GM04503 (cell line): ENCODE measurements around the gene DIP2A.
"Not testable (repeated sequence)": the region's sequence is repeated elsewhere in the genome, so short reads cannot be mapped to it uniquely, and the experiment has no call there.

Source experiments
- DNase-seq: peaks from one replicate; pipeline ENCODE4 v3.0.0-alpha.2; 2012; ENCODE audit warnings: low read depth

DIP2A gene

DNA sequence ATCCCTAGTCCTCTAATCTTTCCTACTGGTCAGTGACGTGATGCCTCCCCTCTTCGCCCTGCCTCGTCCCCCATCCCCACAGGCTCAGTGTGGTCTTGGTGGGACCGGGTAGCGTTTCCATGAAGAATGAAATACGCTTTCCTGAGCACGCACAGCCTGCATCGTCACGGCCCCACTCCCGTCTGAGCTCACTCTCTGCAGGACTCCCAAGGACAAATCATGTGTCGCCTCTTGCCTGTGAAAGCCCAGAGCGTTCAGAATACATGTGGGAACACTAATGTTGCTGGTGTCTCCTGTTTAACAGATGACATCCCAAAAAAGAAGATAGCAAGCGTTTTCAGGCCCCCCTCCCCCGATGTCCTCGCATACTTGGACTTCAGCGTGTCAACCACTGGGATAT lies 97.0 kb downstream of the DIP2A start:
- DNase-seq, result no peak

DNA sequence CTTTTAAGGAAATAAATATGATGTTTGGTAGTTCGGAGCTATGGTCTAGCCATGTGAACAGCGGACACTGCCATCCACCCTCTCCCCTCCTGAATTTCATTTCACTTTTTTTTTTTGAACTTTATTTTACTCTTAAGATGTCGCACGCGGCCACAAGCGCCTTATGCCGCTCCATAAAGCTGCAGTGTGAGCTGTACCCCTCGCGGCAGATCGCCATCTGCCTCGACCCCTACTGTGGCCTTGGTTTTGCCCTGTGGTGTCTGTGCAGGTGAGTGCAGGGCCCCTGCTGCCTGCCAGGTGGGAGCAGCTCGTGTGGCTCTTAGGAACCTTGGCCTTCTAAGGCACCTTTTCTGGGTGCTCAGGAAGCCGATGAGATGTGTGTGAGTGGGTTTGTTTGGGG lies 98.1 kb downstream of the DIP2A start:
- no peak for DNase-seq

DNA sequence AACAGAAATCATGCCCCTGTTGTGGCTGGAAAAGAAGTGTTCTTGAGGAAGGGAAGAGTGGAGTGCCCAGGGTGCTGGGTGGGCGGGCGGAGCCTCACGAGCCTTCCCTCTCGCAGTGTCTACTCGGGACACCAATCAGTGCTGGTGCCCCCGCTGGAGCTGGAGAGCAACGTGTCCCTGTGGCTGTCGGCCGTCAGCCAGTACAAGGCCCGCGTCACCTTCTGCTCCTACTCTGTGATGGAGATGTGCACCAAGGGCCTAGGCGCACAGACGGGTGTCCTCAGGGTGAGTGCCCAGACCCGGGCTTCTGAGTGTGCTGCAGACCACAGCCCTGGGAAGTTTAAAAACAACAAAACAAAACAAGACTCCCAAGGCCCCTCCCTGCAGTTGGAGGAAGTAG lies 98.8 kb downstream of the DIP2A start:
- no peak for DNase-seq

DNA sequence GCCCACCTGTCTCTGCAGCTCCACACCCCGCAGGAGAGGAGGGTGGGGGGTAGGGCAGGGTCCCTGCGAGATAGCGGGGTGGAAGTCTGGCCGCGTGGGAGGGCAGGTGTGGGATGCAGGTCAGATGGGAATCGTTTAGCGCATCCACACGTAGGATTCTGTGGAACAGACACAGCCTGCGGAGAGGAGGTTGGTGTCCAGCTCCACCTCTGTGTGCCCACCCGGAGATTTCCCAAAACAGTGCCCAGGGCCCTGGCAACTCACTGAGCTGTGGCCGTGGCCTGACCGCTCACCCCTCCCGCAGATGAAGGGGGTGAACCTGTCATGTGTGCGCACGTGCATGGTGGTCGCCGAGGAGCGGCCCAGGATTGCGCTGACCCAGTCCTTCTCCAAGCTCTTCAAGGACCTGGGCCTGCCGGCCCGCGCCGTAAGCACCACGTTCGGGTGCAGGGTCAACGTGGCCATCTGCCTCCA lies 99.3 kb downstream of the DIP2A start:
- DNase-seq, result no peak

DNA sequence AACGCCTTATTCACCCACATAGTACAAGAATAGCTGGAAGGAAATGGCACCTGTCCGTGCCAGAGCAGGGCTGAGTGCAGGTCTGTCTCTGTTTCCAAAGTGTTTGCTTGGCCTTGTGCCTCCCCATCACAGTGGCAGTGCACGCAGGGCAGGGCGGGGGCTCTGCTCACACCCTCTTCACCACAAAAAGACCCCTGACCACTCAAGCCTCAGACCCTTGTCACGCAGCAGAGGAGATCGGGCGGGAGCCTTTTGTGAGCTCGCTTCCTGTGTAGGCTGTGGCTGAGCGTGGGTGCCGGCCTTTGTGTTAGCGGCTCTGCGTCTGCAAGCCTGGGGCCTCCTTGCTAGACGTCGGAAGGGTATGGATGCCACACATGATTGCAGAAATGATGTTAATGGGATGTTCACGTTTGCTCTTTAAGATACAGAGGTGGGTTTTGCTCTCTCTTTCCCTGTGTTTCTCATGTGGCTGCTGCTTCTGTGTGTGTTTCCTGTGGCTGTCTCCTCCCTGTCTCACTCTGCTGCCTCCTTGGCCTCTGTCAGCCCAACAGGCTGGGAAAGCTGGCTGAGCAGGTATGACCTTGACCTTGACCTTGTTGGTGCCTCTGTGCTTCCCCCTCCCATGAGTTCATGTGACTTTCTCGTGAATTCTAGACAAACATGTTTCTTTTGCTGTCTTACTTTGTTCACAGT lies 100.7 kb downstream of the DIP2A start:
- no peak for DNase-seq

DNA sequence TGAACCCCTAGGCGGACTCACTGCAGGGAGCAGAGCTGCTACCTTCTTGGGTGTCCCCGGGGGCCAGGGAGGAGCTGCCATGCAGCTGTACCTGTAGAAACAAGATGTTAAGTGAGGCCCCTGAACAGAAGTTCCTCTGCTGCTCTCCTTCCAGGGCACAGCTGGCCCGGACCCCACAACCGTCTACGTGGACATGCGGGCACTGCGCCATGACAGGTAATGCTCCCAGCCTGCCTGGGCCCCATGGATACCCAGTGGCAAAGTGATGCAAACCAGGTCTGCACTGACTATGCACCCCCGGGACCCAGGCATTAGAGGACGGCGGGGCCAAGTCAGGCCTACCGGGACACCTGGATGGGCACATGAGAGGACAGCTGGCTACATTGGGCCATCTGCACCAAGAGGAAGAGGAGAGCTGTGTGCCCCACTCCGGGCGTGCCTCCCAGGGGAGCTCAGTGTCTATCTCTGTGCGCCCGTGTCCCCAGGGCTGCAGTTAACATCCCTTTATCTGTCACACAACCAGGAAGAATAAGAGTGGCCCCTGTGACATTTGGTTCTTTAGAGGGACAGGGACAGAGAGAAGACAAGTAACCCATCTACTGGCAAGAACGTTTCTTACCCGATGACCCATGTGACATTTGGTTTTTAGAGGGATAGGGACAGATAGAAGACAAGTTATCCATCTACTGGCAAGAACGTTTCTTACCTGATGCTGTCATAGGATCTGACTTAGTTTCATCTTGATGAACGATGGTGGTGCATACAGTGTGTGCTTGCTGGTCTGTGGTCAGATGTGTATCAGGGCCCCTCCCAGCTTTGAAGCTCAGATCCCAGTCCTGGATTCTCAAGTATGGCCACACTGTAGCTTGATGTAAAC lies 102.1 kb downstream of the DIP2A start:
- DNase-seq, result no peak

DNA sequence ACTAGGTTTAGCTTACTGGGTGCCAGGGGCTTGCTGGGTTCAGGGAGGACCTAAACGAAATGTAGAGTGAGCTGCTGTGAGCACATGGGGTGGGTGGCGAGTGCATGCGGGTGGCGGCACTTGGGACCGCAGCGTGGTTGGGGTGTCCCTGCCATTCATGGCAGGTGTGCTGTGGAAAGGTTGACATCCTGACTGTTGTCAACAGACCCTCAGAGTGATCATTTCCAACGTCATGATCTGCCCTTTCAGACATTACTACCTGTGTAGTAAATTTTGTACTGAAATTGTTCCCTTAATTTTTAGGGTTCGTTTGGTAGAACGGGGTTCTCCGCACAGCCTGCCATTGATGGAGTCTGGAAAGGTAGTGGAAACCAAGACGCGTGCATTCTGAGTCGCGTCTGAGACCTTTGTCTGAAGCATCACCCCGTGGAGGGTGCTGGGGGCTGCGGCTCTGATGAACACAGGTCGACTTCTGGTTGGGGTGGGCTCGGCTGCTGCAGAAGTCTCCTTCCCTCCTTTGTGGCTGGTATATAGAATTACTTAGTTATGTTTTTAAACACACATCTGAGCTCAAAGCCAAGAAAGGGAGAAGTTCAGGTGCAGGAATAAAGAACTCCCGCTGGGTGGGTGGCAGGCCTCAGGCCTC lies 102.9 kb downstream of the DIP2A start:
- DNase-seq, result no peak

DNA sequence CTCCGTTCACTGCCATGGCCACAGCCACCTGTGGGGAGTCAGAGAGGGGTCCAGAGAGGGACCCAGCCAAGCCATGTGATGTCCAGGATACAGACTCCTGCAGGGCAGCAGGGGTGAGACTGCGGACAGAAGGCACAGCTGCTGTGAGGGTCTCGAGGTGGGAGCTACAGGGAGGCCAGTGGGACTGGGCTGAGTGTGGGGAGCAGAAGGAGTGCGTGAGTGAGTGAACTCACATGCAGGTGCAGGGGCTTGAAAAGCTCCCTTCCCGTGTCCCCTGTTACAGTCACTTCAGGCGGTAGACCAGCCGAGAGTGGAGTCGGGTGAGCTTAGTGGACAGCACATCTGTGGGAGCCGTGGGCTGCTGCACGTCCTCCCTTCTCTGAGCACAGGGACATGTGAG lies 103.8 kb downstream of the DIP2A start:
- DNase-seq, result no peak

DNA sequence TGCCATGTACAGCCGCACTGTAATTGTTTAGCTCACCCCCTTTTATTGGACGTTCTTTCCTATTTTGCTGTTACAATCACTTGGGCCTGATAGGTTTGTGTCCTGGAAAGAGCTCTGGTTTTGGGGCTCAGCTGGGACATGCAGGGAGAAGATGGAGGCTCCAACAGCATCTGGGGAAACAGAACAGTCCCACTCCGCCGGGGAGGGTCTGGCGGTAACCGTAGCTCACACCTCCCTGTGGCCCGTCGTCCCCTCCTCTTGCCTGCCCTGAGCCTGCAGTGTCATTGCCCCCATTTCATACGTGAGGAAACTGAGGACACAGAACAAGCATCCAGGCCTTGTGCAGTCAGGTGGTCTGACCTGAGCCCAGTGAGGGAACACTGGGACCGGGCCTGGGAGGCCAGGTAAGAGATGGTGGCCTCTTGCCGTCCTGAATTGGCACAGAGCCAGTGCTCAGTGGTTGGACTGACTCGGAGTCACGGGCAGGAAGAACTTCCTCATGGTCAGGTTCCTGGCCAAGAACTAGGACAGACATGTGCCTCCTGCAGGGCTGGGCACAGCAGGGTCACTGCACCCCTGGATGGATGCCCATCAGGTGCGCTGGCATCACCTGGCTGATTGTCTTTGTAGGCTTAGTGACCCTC lies 104.4 kb downstream of the DIP2A start:
- no peak for DNase-seq

DNA sequence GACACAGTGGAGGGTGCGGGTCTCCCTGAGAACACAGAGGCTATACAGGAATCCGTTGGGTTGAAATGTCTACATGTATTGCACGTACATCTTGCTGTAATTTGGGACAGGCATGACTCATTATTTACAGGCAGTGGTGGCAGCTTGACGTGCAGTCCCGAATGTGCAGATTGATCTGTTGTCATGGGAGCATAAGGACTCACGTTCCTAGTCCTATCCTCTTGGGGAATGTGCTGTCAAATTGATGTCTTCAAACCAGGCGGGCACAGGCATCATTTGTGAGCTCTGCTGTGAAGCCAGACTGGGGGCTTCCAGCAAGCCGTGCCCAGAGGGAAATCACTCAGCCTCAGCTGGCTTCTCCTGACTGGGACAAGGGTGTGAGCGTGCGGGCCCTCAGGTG lies 105.7 kb downstream of the DIP2A start:
- peak; percentile 3 for DNase-seq

DNA sequence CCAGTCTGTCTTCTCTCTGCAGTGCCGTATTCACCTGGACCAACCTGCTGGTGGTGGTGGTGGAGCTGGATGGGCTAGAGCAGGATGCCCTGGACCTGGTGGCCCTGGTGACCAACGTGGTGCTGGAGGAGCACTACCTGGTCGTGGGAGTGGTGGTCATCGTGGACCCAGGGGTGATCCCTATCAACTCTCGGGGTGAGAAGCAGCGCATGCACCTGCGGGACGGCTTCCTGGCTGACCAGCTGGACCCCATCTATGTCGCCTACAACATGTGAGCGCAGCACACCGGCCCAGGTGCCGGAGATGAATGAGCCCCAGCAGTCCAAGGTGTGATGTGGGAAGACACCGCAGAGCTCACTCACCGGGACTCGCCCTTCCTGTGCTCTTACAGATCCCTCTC lies 108.7 kb downstream of the DIP2A start:
- no peak for DNase-seq

DNA sequence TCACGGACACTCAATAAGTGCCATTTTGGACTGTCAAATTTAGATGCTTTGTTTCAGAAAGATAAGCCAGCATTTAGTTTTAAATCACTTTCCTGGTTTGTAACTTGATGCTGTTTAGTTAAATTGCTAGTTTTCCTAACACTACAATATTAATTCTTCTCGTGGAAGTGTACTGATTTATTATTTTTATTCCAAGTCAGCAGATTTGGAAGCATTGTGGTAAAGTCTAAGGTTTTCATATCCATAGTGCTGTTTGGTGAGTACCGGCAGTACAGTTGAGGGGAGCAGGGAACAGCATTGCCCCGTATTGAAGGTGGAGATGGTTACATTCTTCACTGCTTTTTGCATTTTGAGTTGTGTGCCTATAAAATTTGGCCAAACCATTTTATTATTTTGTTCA lies 109.9 kb downstream of the DIP2A start:
- DNase-seq, result no peak

DNA sequence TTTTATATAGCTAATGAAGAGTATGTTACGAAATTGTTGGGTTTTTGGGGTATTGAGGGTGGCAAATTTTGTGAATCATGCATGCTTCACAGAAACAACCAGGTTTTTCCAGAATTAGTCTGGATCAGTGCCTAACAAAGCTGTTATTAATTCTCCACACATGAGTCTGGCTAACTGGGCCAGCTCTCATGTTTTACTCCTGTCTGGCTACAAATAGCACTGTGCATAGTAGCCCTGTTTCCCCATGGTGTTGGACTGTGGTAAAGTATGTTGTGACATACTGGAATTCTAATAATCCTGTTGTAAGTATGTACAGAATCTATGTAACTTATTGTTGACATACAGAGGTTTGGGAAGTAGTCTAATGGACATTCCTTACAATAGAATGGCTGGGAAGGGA lies 110.4 kb downstream of the DIP2A start:
- peak; percentile 21 for DNase-seq

DNA sequence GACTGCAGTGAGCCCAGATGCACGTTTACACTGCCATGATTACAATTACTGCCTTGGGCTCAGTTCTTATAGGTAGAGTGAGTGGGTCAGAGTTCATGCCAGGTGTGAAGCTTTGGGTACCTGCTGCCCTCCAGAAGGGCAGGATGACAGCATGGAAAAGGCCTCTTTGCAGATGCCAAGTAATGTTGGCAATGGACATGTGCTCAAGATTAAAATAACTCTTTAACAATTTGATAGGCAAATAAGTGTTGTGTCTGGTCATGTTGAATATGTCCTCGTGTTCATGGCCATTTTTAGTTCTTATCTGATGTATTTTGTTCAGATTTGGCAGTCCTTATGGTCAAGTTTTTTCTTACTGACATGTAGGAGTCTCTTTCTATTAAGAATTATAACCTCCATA lies 111.4 kb downstream of the DIP2A start:
- DNase-seq, result no peak

DNA sequence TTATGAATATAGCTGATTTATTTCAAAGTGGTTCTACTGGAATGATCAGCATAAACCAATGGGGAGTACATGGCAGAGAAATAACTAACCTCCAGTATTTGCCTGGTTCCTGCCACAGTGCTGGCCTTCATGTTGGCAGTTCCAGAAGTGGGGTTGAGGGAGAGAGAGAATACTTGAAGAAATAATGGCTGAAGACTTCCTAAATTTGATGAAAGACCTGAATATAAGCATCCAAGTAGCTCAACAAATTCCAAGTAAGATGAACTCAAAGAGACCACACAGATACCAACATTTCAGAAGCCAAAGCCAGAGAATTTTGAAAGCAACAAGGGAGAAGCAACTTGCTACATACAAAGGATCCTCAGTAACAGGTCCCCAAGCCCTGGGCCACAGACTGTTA lies 111.9 kb downstream of the DIP2A start:
- no peak for DNase-seq

DNA sequence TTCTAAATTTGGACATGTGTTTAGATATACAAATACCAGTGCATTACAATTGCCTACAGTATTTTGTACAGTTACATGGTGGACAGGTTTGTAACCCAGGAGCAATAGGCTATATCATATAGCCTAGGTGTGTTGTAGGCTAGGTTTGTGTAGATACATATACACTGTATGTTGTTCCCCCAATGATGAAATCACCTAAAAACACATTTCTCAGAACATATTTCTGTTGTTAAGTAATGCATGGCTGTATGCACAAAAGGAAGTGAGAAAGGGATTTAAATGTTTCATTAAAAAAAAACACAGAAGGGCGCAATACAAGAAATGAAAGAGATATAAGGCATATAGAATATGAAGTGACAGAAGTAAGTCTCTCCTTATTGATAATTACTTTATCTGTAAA lies 114.2 kb downstream of the DIP2A start:
- no peak for DNase-seq

DNA sequence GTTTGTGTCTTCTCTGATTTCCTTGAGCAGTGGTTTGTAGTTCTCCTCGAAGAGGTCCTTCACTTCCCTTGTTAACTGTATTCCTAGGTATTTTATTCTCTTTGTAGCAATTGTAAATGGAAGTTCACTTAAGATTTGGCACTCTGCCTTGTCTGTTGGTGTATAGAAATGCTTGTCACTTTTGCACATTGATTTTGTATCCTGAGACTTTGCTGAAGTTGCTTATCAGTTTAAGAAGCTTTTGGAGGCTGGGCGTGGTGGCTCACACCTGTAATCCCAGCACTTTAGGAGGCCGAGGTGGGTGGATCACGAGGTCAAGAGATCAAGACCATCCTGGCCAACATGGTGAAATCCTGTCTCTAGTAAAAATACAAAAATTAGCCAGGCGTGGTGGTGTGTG lies 119.1 kb downstream of the DIP2A start:
- not testable (repeated sequence) for DNase-seq

DNA sequence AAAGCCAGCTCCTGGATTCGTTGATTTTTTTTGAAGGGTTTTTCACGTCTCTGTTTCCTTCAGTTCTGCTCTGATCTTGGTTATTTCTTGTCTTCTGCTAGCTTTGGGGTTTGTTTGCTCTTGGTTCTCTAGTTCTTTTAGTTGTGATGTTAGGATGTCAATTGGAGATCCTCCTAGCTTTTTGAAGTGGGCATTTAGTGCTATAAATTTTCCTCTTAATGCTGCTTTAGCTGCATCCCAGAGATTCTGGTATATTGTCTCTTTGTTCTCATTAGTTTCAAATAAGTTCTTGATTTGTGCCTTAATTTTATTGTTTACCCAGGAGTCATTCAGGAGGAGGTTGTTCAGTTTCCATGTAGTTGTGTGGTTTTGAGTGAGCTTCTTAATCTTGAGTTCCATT lies 120.7 kb downstream of the DIP2A start:
- DNase-seq, result not testable (repeated sequence)

DNA sequence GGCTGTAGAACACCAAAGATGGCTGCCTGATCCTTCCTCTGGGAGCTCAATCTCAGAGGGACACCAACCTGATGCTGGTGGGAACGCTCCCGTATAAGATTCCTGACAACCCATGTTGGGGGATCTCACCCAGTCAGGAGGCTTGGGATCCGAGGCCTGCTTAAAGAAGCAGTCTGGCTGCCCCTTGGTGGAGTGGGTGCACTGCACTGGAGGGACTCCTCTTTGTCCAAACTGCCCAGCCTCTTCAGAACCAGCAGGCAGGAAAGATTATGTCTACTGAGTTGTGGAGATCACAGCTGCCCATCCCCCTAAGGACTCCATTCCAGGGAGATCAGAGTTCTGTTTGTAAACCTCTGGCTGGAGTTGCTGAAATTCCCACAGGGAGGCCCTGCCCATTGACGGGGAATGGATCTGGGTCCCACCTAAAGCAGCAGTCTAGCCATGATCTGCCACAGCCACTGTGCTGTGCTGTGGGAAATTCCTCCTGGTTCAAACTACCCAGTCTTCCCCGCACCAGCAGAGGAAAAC lies 123.2 kb downstream of the DIP2A start:
- DNase-seq, result no peak

DNA sequence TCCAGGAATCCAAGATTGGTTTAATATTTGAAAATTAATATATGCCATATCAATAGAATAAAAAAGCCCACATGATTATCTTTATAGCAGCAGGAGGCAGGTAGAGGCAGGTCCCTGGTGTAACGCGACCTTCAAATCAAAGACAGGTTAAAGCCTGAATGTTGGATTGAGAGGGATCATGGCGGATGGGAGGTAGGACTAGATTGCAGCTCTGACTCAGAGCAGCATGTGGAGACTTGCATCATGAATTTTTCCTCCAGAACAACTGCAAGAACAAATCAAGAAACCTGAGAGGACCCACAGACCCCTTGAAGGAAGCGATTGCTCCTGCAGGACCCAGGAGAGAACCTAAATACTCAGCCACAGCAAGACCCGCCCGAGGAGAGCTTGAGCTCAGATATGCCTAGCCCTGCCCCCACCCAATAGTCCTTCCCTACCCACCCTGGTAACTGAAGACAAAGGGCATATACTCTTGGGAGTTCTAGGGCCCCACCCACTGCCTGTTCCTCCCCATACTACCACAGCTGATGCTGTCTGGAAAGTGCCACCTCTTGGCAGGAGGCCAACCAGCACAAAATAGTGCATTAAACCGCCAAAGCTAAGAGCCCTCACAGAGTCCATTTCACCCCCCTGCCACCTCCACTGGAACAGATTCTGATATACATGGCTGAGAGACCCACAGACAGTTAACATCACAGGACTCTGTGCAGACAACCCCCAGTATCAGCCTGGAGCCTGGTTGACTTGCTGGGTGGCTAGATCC lies 126.7 kb downstream of the DIP2A start:
- no peak for DNase-seq

DNA sequence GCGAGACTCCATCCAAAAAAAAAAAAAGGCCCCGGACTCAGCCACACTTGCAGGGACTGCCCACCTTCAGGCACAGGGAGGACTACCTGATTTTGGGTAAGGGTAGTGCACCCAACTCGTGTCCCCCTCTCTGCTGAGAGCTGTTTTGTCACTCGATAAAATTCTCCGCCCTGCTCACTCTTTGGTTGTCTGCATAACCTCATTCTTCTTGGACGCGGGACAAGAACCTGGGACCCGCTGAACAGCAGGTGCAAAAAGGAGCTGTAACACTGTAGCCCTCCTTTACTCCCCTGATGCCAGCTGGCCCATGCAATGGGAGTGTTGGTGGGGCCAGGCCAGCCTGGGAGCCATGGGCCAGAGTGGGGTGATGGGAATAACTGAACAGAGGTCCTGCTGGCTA lies 135.6 kb downstream of the DIP2A start:
- no peak for DNase-seq

DNA sequence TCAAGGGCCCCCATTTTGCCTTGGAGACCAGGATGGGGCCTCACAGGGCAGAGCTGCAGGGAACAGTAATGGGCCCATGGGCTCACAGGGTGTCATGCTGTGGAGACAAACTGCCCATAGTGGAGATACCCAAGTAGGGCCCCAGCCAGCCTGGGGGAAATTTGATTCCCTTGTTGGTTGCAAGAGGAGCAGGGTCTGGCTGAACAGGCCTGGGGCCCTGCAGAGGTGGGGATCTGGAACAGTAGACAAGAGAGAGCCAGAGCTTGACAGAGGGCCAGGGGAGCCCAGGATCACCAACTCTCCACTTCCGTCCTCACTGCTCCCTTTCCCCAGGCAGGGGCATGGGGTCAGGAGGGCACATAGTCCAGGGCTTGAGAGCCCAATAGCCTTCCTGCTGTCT lies 137.5 kb downstream of the DIP2A start:
- DNase-seq, result no peak
